Gastroesophageal sphincter (tissue), 3 donors: ENCODE results near the gene DUSP14.

Experiments used
- CTCF ChIP-seq, 4 experiments: fragments of 200-600 bp in 2 of 4; fragments of 450-650 bp in 2 of 4; sonication (generic) in 1 of 4; IDR thresholded peaks; one replicate each; pipeline ENCODE4 v1.5.1; 2017 to 2019; ENCODE audit warnings: antibody characterized with exemption in 4 of 4, mild to moderate bottlenecking in 2 of 4, moderate library complexity in 2 of 4
- EP300 ChIP-seq: sonication (generic); formaldehyde crosslinking; IDR thresholded peaks from one replicate; pipeline ENCODE4 v1.6.1; 2017; ENCODE audit warnings: antibody characterized with exemption, mild to moderate bottlenecking
- POLR2A ChIP-seq, 2 donors: fragments of 450-650 bp; IDR thresholded peaks; one replicate each; pipeline ENCODE4 v1.6.1; 2017; ENCODE audit warnings: antibody characterized with exemption in 2 of 2, mild to moderate bottlenecking in 2 of 2, moderate library complexity in 1 of 2
- POLR2AphosphoS5 ChIP-seq: sonication (generic); formaldehyde crosslinking; IDR thresholded peaks from one replicate; pipeline ENCODE4 v1.6.1; 2017; ENCODE audit warnings: antibody characterized with exemption

GRCh38 chr17:37447641-37448040 is 42.0 kb upstream of the DUSP14 start:
- TF ChIP-seq POLR2A (IDR thresholded peaks at IDR 0.05) (no peak), POLR2AphosphoS5 (no peak), CTCF (IDR thresholded peaks at IDR 0.05) (no peak), EP300 (no peak)
